Right lobe of liver (tissue), 6 donors: Measurements from ENCODE around the gene ZSWIM2. TPM values are rescaled to one million over a fixed set of nuclear protein-coding genes. Genes with fewer than 3 reads are reported as not detected.
"Not testable (repeated sequence)": the region's sequence is repeated elsewhere in the genome, so short reads cannot be mapped to it uniquely, and the experiment has no call there.

Experiments
- ATAC-seq, 4 donors: fragments of 200-7000 bp; cut with Tn5 transposase; one replicate each; pipeline ENCODE4 v1.9.1; 2020; ENCODE audit warnings: mild to moderate bottlenecking in 4 of 4, moderate library complexity in 4 of 4
- DNase-seq, 3 donors: peaks; one replicate each; pipeline ENCODE4 v3.0.0-alpha.2; 2020
- H3K27ac ChIP-seq, 3 donors: fragments of 200-600 bp; one replicate each; pipeline ENCODE4 v1.8.0; 2022
- H3K27me3 ChIP-seq, 2 donors: fragments of 200-600 bp; one replicate each; pipeline ENCODE4 v1.8.0; 2022
- H3K36me3 ChIP-seq, 4 donors: fragments of 200-600 bp; sonication (generic) in 1 of 4; one replicate each; pipeline versions ENCODE4 v1.5.1 to v1.8.0; 2017 to 2022; ENCODE audit warnings: control low read depth in 1 of 4
- H3K4me1 ChIP-seq, 4 donors: fragments of 200-600 bp; sonication (generic) in 1 of 4; one replicate each; pipeline versions ENCODE4 v1.5.1 to v1.8.0; 2017 to 2022; ENCODE audit warnings: control low read depth in 1 of 4
- H3K4me3 ChIP-seq, 3 donors: fragments of 200-600 bp; one replicate each; pipeline ENCODE4 v1.8.0; 2022
- H3K9me3 ChIP-seq, 4 donors: fragments of 200-600 bp; sonication (generic) in 1 of 4; one replicate each; pipeline versions ENCODE4 v1.5.1 to v1.8.0; 2017 to 2022; ENCODE audit warnings: control low read depth in 1 of 4
- POLR2A ChIP-seq: fragments of 450-650 bp; IDR thresholded peaks from one replicate; pipeline ENCODE4 v1.6.1; 2017; ENCODE audit warnings: antibody characterized with exemption, mild to moderate bottlenecking
- WGBS: methylation state at CpG from one replicate; pipeline ENCODE4 v1.1.6; 2018; ENCODE audit warnings: low coverage, low lambda C conversion rate; ENCODE audit not compliant: insufficient coverage; ENCODE audit errors: missing lambda C conversion rate; 5-methylcytosine and 5-hydroxymethylcytosine counted together
- intact Hi-C, 2 donors: fragments of 100-400 bp; cut with DNase I; formaldehyde crosslinking; loops; one replicate each; pipeline versions ENCODE4 v1.11.2 to v1.14.1; 2022
- total RNA-seq, 6 experiments: library from RNA; depleted of rRNA in 2 of 6; stranded (reverse); fragments of >200 nt in 2 of 6; fragmentation: NEBNext Ultra II Directional in 3 of 6; extraction: Animal tissue kit (Norgen Biotek cat#: 25700) in 3 of 6; gene quantifications; one replicate each; pipeline versions ENCODE4 v1.1.0 to v1.2.4, GENCODE V29; 2016 to 2023
- TF ChIP-seq, protein P1 (sequence below), 4 donors: fragments of 200-600 bp in 3 of 4; fragments of 450-650 bp in 1 of 4; IDR thresholded peaks; one replicate each; pipeline versions ENCODE4 v1.5.1 to v1.8.0; 2016 to 2022; ENCODE audit warnings: antibody characterized with exemption in 4 of 4, mild to moderate bottlenecking in 2 of 4
- donor health status: DM: no; HTN: yes; CAD: no.
- donor health status: DM: no; HTN: no; CAD: no.
- donor health status: DM: no; HTN: no; CAD: no.
- donor health status: DM: no; HTN: yes; CAD: no.
- donor health status: DM: no; HTN: yes; CAD: no.

ZSWIM2 gene
- total RNA-seq, 6 experiments from 2014 or later: not detected

DNA sequence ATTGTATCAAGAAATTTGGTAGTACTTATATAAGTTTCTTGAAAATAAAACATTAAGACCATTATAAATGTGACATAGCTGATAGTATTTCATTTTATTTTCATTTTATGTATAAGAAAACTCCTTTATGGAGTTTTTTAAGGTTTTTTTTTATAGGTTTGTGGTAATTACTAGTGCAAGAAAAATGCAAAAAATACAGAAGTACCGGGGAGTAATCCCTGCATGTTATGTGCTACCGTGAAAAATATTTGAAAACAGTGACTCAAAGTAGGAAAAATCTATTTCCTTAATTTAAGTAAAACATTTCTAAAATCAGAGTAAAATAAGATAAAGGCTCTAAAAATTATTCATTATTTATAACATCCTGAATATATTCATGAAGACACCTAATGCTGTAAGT lies 21.6 kb downstream of the ZSWIM2 start:
- DNase-seq: no peak
- 66% methylated on average over 2 of the region's 2 CpGs for WGBS

DNA sequence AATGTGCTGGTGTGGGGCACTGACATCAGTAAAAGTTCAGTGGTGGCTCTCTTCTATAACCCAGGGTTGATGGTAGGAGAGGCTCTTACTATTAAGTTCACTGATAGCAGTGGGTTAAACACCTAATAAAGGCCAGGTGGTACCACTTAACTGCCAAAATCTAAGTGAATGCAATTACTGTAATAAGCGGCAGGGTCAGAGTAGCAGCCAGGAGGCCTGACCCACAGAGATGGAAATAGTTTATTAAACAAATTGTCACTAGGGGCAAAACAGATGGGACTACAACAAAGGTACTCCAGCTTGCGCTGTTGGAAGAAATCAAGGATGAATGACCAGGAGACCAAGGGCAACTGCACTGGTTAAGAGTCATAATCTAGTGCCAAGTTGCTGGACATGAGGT lies 26.6 kb downstream of the ZSWIM2 start:
- Histone ChIP-seq H3K4me1 (no peaks in the 10 kb centered on the region), H3K27me3 (no peaks in the 10 kb centered on the region), H3K9me3 (no peaks in the 10 kb centered on the region), H3K4me3 (no peak overlapping the region), H3K36me3 (no peaks in the 10 kb centered on the region), H3K27ac (no peak overlapping the region)
- DNase-seq (no peak), ATAC-seq (no peak)
- intact Hi-C loops: no loop called here
- 89% methylated on average over 2 of the region's 2 CpGs for WGBS
- TF ChIP-seq, protein P1, sequence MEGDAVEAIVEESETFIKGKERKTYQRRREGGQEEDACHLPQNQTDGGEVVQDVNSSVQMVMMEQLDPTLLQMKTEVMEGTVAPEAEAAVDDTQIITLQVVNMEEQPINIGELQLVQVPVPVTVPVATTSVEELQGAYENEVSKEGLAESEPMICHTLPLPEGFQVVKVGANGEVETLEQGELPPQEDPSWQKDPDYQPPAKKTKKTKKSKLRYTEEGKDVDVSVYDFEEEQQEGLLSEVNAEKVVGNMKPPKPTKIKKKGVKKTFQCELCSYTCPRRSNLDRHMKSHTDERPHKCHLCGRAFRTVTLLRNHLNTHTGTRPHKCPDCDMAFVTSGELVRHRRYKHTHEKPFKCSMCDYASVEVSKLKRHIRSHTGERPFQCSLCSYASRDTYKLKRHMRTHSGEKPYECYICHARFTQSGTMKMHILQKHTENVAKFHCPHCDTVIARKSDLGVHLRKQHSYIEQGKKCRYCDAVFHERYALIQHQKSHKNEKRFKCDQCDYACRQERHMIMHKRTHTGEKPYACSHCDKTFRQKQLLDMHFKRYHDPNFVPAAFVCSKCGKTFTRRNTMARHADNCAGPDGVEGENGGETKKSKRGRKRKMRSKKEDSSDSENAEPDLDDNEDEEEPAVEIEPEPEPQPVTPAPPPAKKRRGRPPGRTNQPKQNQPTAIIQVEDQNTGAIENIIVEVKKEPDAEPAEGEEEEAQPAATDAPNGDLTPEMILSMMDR (IDR thresholded peaks at IDR 0.05): no peak
- TF ChIP-seq POLR2A: no peak

More for the DNA sequence above, 21.6 kb downstream of the ZSWIM2 start:
- intact Hi-C loops: no loop called here
- Histone ChIP-seq H3K4me1 (no peaks in the 10 kb centered on the region), H3K27ac (no peak overlapping the region), H3K27me3 (no peaks in the 10 kb centered on the region), H3K9me3 (no peaks in the 10 kb centered on the region), H3K36me3 (no peaks in the 10 kb centered on the region), H3K4me3 (no peak overlapping the region)
- TF ChIP-seq POLR2A: no peak
- TF ChIP-seq, protein P1 (IDR thresholded peaks at IDR 0.05): no peak
- no peak for ATAC-seq

DNA sequence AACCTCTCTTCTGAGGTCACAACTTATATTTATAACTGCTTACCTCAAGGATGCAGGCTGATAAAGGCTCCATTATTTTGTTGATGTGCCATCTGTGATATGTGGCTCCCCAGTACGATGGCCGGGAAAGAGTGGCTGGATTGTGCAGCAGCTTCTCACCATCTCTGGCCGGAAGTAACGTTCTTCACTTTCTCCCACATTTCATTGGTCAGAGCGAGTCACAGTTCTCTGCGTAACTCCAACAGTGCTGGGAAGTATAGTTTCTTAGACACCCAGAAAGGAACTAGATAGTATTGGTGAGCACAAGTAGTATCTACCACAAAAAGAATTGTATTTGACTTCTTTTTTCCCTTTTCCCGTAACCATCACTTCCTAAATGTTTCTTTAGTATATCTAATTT lies 28.7 kb downstream of the ZSWIM2 start:
- WGBS: 62% methylated on average over 7 of the region's 7 CpGs
- no peaks in the 10 kb centered on the region for H3K36me3 ChIP-seq
- H3K27ac ChIP-seq: no peak overlapping the region
- intact Hi-C loops: no loop called here
- no peak for DNase-seq
- H3K4me3 ChIP-seq: no peak overlapping the region
- H3K4me1 ChIP-seq: no peaks in the 10 kb centered on the region
- H3K27me3 ChIP-seq: no peaks in the 10 kb centered on the region
- no peak for ATAC-seq
- TF ChIP-seq, protein P1 (IDR thresholded peaks at IDR 0.05): no peak
- TF ChIP-seq POLR2A: no peak
- no peaks in the 10 kb centered on the region for H3K9me3 ChIP-seq

DNA sequence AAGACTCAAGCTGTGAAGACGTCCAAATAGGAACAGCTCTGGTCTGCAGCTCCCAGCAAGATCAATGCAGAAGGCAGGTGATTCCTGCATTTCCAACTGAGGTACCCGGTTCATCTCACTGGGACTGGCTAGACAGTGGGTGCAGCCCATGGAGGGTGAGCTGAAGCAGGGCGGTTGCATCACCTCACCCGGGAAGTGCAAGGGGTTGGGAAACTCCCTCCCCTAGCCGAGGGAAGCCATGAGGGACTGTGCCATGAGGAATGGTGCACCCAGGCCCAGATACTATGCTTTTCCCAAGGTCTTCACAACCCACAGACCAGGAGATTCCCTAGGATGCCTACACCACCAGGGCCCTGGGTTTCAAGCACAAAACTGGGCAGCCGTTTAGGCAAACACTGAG lies 37.2 kb downstream of the ZSWIM2 start:
- intact Hi-C loops, H3K27me3 ChIP-seq, H3K9me3 ChIP-seq, H3K36me3 ChIP-seq, H3K4me3 ChIP-seq, DNase-seq, H3K27ac ChIP-seq, ATAC-seq, H3K4me1 ChIP-seq: not testable (repeated sequence)
- WGBS: 46% methylated on average over 4 of the region's 6 CpGs

DNA sequence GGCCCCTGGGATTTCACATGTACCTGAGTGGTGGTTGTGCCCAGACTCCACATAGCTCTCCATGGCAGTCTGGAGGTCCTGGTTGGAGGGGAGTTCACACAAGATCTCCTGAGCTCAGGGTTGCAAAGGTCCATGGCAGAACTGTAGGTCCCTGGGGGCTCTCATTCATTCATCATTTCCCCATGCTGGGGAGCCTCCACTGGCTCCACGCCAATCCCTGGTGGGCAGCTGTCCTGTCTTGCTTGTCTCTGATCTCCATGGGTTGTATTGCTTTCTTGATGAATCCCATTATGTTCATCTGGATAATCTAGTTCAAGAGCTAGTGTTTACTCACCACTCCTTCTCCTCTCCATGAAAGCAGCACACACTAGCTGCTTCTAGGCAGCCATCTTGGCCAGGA lies 42.4 kb downstream of the ZSWIM2 start:
- Histone ChIP-seq H3K9me3 (no peaks in the 10 kb centered on the region), H3K27ac (no peak overlapping the region), H3K27me3 (no peaks in the 10 kb centered on the region), H3K4me1 (no peaks in the 10 kb centered on the region), H3K4me3 (no peak overlapping the region), H3K36me3 (no peaks in the 10 kb centered on the region)
- DNase-seq (no peak), ATAC-seq (no peak)
- WGBS: no CpG with 5 or more reads among the region's 1 CpG
- intact Hi-C loops: no loop called here
- TF ChIP-seq POLR2A: no peak
- TF ChIP-seq, protein P1 (IDR thresholded peaks at IDR 0.05): no peak

DNA sequence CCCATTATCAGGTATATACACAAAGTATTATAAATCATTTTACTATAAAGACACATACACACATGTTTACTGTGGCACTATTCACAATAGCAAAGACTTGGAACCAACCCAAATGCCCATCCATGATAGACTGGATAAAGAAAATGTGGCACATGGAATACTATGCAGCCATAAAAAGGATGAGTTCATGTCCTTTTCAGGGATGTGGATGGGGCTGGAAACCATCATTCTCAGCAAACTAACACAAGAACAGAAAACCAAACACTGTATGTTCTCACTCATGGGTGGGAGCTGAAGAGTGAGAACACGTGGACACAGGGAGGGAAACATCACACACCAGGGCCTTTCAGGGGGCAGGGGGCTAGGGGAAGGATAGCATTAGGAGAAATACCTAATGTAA lies 50.4 kb downstream of the ZSWIM2 start:
- H3K27ac ChIP-seq, ATAC-seq, H3K4me1 ChIP-seq, intact Hi-C loops, H3K27me3 ChIP-seq, DNase-seq, H3K36me3 ChIP-seq, H3K4me3 ChIP-seq, H3K9me3 ChIP-seq: not testable (repeated sequence)
- WGBS: 67% methylated on average over 1 of the region's 1 CpG
